HepG2 (cell line): ENCODE results near the gene CACNB4. TPM values are rescaled to one million over a fixed set of nuclear protein-coding genes. Genes with fewer than 3 reads are reported as not detected.

Experiments
- ATRX ChIP-seq: sonication (generic); formaldehyde crosslinking; IDR thresholded peaks from 2 replicates; pipeline ENCODE4 v1.4.0; 2020; ENCODE audit warnings: missing genetic modification reagents, borderline replicate concordance
- MYNN ChIP-seq: sonication (generic); formaldehyde crosslinking; IDR thresholded peaks from 2 replicates; pipeline ENCODE4 v1.4.0; 2020; ENCODE audit warnings: mild to moderate bottlenecking, low read depth, missing genetic modification reagents
- RAD21 ChIP-seq: fragments of 450-650 bp; formaldehyde crosslinking; IDR thresholded peaks from 2 replicates; pipeline ENCODE4 v1.5.0; 2020; ENCODE audit warnings: mild to moderate bottlenecking
- RFXANK ChIP-seq: IDR thresholded peaks from 2 replicates; pipeline ENCODE4 v1.6.1; 2016
- ZNF383 ChIP-seq: sonication (generic); formaldehyde crosslinking; IDR thresholded peaks from 2 replicates; pipeline ENCODE4 v1.4.0; 2020; ENCODE audit warnings: missing genetic modification reagents, mild to moderate bottlenecking, borderline replicate concordance
- polyA plus RNA-seq, 8 experiments: library from polyadenylated mRNA; depleted of rRNA in 3 of 8; stranded (reverse) in 7 of 8; unstranded in 1 of 8; fragments of >200 nt; fragmentation: Illumina TruSeq in 4 of 8; extraction: Trizol in 4 of 8; gene quantifications; 2 replicates each; pipeline versions ENCODE4 v1.2.1 to v1.2.3, GENCODE V29; 2011 to 2016; ENCODE audit warnings: low read depth in 4 of 8, missing spikeins in 1 of 8, mixed read lengths in 1 of 8; ENCODE audit not compliant: insufficient read depth in 1 of 8
- total RNA-seq, 5 experiments: library from RNA; depleted of rRNA; stranded (reverse); fragments of >200 nt; fragmentation: Illumina TruSeq; extraction: Trizol; gene quantifications; 2 replicates each; pipeline ENCODE4 v1.2.3, GENCODE V29; 2016; ENCODE audit warnings: low read depth in 1 of 5
- TF ChIP-seq, protein P1 (sequence below), 2 experiments: fragments of 450-650 bp in 1 of 2; sonication (generic) in 1 of 2; formaldehyde crosslinking in 1 of 2; IDR thresholded peaks; 2 replicates each; pipeline versions ENCODE4 v1.6.1 to v1.8.0; 2016 to 2022; ENCODE audit warnings: antibody characterized with exemption in 1 of 2, mild to moderate bottlenecking in 1 of 2, missing genetic modification reagents in 1 of 2
- TF ChIP-seq, protein P2 (sequence below), 2 experiments: fragments of 450-650 bp in 1 of 2; sonication (generic) in 1 of 2; formaldehyde crosslinking; IDR thresholded peaks; 2 replicates each; pipeline versions ENCODE4 v1.5.0 to v1.8.0; 2020 to 2022; ENCODE audit warnings: mild to moderate bottlenecking in 1 of 2, missing genetic modification reagents in 1 of 2
- TF ChIP-seq, protein P3 (sequence below): sonication (generic); formaldehyde crosslinking; IDR thresholded peaks from 2 replicates; pipeline ENCODE4 v1.4.0; 2020; ENCODE audit warnings: missing genetic modification reagents

CACNB4 gene
- total and polyA plus RNA-seq, 2 of the 13 experiments (the other 11 are each of a cell fraction or from before 2014, with no cell fraction given), result 5.1 to 14.3 TPM

DNA sequence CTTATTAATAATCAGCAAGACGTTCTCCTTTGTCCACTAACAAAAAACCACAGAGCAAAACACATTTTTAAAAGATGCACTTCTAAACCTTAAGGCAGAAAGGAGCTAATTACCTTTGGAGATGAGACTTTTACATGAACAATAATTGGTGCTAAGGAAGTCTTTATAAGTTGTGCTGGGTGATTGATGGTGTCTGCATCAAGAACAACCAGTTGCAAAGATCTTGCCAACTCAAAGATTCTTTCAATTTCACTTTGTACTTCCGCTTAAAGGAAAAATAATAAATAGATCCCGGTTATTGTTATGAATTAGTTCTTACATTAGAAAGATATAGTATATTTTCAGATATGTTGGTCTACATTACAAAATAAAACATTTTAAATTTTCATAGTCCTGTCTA lies 243.7 kb downstream of the CACNB4 start (continued):
- TF ChIP-seq, protein P1, sequence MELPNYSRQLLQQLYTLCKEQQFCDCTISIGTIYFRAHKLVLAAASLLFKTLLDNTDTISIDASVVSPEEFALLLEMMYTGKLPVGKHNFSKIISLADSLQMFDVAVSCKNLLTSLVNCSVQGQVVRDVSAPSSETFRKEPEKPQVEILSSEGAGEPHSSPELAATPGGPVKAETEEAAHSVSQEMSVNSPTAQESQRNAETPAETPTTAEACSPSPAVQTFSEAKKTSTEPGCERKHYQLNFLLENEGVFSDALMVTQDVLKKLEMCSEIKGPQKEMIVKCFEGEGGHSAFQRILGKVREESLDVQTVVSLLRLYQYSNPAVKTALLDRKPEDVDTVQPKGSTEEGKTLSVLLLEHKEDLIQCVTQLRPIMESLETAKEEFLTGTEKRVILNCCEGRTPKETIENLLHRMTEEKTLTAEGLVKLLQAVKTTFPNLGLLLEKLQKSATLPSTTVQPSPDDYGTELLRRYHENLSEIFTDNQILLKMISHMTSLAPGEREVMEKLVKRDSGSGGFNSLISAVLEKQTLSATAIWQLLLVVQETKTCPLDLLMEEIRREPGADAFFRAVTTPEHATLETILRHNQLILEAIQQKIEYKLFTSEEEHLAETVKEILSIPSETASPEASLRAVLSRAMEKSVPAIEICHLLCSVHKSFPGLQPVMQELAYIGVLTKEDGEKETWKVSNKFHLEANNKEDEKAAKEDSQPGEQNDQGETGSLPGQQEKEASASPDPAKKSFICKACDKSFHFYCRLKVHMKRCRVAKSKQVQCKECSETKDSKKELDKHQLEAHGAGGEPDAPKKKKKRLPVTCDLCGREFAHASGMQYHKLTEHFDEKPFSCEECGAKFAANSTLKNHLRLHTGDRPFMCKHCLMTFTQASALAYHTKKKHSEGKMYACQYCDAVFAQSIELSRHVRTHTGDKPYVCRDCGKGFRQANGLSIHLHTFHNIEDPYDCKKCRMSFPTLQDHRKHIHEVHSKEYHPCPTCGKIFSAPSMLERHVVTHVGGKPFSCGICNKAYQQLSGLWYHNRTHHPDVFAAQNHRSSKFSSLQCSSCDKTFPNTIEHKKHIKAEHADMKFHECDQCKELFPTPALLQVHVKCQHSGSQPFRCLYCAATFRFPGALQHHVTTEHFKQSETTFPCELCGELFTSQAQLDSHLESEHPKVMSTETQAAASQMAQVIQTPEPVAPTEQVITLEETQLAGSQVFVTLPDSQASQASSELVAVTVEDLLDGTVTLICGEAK (IDR thresholded peaks at IDR 0.05), result no peak
- TF ChIP-seq, protein P1 (CRISPR knock-in tag; IDR thresholded peaks at IDR 0.05), result no peak
- TF ChIP-seq ATRX (CRISPR knock-in tag) (no peak), RAD21 (CRISPR knock-in tag) (no peak), MYNN (CRISPR knock-in tag) (no peak), RFXANK (no peak), ZNF383 (no peak)
- TF ChIP-seq, protein P2, sequence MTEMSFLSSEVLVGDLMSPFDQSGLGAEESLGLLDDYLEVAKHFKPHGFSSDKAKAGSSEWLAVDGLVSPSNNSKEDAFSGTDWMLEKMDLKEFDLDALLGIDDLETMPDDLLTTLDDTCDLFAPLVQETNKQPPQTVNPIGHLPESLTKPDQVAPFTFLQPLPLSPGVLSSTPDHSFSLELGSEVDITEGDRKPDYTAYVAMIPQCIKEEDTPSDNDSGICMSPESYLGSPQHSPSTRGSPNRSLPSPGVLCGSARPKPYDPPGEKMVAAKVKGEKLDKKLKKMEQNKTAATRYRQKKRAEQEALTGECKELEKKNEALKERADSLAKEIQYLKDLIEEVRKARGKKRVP (CRISPR knock-in tag; IDR thresholded peaks at IDR 0.05), result no peak
- TF ChIP-seq, protein P3, sequence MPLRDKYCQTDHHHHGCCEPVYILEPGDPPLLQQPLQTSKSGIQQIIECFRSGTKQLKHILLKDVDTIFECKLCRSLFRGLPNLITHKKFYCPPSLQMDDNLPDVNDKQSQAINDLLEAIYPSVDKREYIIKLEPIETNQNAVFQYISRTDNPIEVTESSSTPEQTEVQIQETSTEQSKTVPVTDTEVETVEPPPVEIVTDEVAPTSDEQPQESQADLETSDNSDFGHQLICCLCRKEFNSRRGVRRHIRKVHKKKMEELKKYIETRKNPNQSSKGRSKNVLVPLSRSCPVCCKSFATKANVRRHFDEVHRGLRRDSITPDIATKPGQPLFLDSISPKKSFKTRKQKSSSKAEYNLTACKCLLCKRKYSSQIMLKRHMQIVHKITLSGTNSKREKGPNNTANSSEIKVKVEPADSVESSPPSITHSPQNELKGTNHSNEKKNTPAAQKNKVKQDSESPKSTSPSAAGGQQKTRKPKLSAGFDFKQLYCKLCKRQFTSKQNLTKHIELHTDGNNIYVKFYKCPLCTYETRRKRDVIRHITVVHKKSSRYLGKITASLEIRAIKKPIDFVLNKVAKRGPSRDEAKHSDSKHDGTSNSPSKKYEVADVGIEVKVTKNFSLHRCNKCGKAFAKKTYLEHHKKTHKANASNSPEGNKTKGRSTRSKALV (CRISPR knock-in tag), result no peak
